HepG2 (cell line): Measurements from ENCODE around the gene NCKAP1. TPM values are rescaled to one million over a fixed set of nuclear protein-coding genes. Genes with fewer than 3 reads are reported as not detected.
A peak's percentile ranks its signal among the peaks of the same experiment; 100 is the strongest.

ENCODE experiments used
- BORCS8-MEF2B ChIP-seq: sonication (generic); formaldehyde crosslinking; IDR thresholded peaks from 2 replicates; pipeline ENCODE4 v1.8.0; 2022; ENCODE audit warnings: mild to moderate bottlenecking, missing genetic modification reagents
- CC2D1A ChIP-seq: sonication (generic); formaldehyde crosslinking; IDR thresholded peaks from 2 replicates; pipeline ENCODE4 v1.8.1; 2023; ENCODE audit warnings: mild to moderate bottlenecking, missing genetic modification reagents
- CENPT ChIP-seq: sonication (generic); formaldehyde crosslinking; IDR thresholded peaks from 2 replicates; pipeline ENCODE4 v1.8.0; 2022; ENCODE audit warnings: low read depth, mild to moderate bottlenecking, moderate library complexity, missing genetic modification reagents
- ELF1 ChIP-seq: sonication (generic); formaldehyde crosslinking; IDR thresholded peaks from 2 replicates; pipeline ENCODE4 v1.4.0; 2020; ENCODE audit warnings: missing genetic modification reagents
- IRF2 ChIP-seq: IDR thresholded peaks from 2 replicates; pipeline ENCODE4 v1.6.1; 2018; ENCODE audit warnings: missing genetic modification reagents, missing compliant biosample characterization
- KAT2B ChIP-seq: fragments of 150-350 bp; IDR thresholded peaks from 2 replicates; pipeline ENCODE4 v1.6.1; 2014; ENCODE audit warnings: low read depth, low read length, borderline replicate concordance
- MATR3 ChIP-seq: sonication (generic); formaldehyde crosslinking; IDR thresholded peaks from 2 replicates; pipeline ENCODE4 v1.4.0; 2020; ENCODE audit warnings: missing genetic modification reagents
- MBD4 ChIP-seq: IDR thresholded peaks from 2 replicates; pipeline ENCODE4 v1.6.1; 2012; ENCODE audit warnings: low read length, inconsistent platforms, borderline replicate concordance
- MXD4 ChIP-seq: IDR thresholded peaks from 2 replicates; pipeline ENCODE4 v1.6.1; 2016; ENCODE audit warnings: mild to moderate bottlenecking, missing biosample characterization, missing genetic modification reagents
- NCOR1 ChIP-seq: fragments of 200-600 bp; sonication (generic); IDR thresholded peaks from 2 replicates; pipeline ENCODE4 v1.7.0; 2017; ENCODE audit warnings: antibody characterized with exemption, low read length, borderline replicate concordance
- PAWR ChIP-seq: sonication (generic); formaldehyde crosslinking; IDR thresholded peaks from 2 replicates; pipeline ENCODE4 v1.4.0; 2020; ENCODE audit warnings: missing genetic modification reagents, mild to moderate bottlenecking, borderline replicate concordance
- RXRB ChIP-seq: IDR thresholded peaks from 2 replicates; pipeline ENCODE4 v1.6.1; 2016; ENCODE audit warnings: borderline replicate concordance, missing genetic modification reagents, missing compliant biosample characterization
- SALL2 ChIP-seq: sonication (generic); formaldehyde crosslinking; IDR thresholded peaks from 2 replicates; pipeline ENCODE4 v1.8.1; 2023; ENCODE audit warnings: mild to moderate bottlenecking, missing genetic modification reagents, inconsistent platforms
- SMAD1 ChIP-seq: sonication (generic); formaldehyde crosslinking; IDR thresholded peaks from 2 replicates; pipeline ENCODE4 v1.4.0; 2020; ENCODE audit warnings: missing genetic modification reagents, low read depth, mild to moderate bottlenecking, borderline replicate concordance
- TRIM24 ChIP-seq: sonication (generic); formaldehyde crosslinking; IDR thresholded peaks from 2 replicates; pipeline ENCODE4 v1.8.0; 2022; ENCODE audit warnings: mild to moderate bottlenecking, missing genetic modification reagents
- TSC22D2 ChIP-seq: sonication (generic); formaldehyde crosslinking; IDR thresholded peaks from 2 replicates; pipeline ENCODE4 v1.5.1; 2020; ENCODE audit warnings: missing genetic modification reagents, mild to moderate bottlenecking, borderline replicate concordance
- U2AF2 ChIP-seq: fragments of 200-400 bp; formaldehyde crosslinking; IDR thresholded peaks from 2 replicates; pipeline ENCODE4 v1.6.1; 2017; ENCODE audit warnings: low read depth, mild to moderate bottlenecking, low read length
- ZFP1 ChIP-seq: IDR thresholded peaks from 2 replicates; pipeline ENCODE4 v1.6.1; 2016
- ZNF343 ChIP-seq: sonication (generic); formaldehyde crosslinking; IDR thresholded peaks from 2 replicates; pipeline ENCODE4 v1.4.0; 2020; ENCODE audit warnings: mild to moderate bottlenecking, missing genetic modification reagents
- ZNF652 ChIP-seq: IDR thresholded peaks from 2 replicates; pipeline ENCODE4 v1.6.1; 2016; ENCODE audit warnings: low read depth, borderline replicate concordance
- ZNF7 ChIP-seq: IDR thresholded peaks from 2 replicates; pipeline ENCODE4 v1.6.1; 2016; ENCODE audit warnings: missing biosample characterization, missing genetic modification reagents
- polyA plus RNA-seq, 8 experiments: library from polyadenylated mRNA; depleted of rRNA in 3 of 8; stranded (reverse) in 7 of 8; unstranded in 1 of 8; fragments of >200 nt; fragmentation: Illumina TruSeq in 4 of 8; extraction: Trizol in 4 of 8; gene quantifications; 2 replicates each; pipeline versions ENCODE4 v1.2.1 to v1.2.3, GENCODE V29; 2011 to 2016; ENCODE audit warnings: low read depth in 4 of 8, missing spikeins in 1 of 8, mixed read lengths in 1 of 8; ENCODE audit not compliant: insufficient read depth in 1 of 8
- total RNA-seq, 5 experiments: library from RNA; depleted of rRNA; stranded (reverse); fragments of >200 nt; fragmentation: Illumina TruSeq; extraction: Trizol; gene quantifications; 2 replicates each; pipeline ENCODE4 v1.2.3, GENCODE V29; 2016; ENCODE audit warnings: low read depth in 1 of 5
- TF ChIP-seq, protein P1 (sequence below): IDR thresholded peaks from 2 replicates; pipeline ENCODE4 v1.6.1; 2016; ENCODE audit warnings: low read depth
- TF ChIP-seq, protein P2 (sequence below): sonication (generic); IDR thresholded peaks from 2 replicates; pipeline ENCODE4 v1.6.1; 2016; ENCODE audit warnings: low read depth, borderline replicate concordance
- TF ChIP-seq, protein P3 (sequence below): sonication (generic); formaldehyde crosslinking; IDR thresholded peaks from 2 replicates; pipeline ENCODE4 v1.5.0; 2020; ENCODE audit warnings: missing genetic modification reagents
- TF ChIP-seq, protein P4 (sequence below): fragments of 450-650 bp; IDR thresholded peaks from 2 replicates; pipeline ENCODE4 v1.6.1; 2017

Gene NCKAP1
- total and polyA plus RNA-seq, 2 of the 13 experiments (the other 11 are each of a cell fraction or from before 2014, with no cell fraction given) = 72.1 to 96.3 TPM

DNA sequence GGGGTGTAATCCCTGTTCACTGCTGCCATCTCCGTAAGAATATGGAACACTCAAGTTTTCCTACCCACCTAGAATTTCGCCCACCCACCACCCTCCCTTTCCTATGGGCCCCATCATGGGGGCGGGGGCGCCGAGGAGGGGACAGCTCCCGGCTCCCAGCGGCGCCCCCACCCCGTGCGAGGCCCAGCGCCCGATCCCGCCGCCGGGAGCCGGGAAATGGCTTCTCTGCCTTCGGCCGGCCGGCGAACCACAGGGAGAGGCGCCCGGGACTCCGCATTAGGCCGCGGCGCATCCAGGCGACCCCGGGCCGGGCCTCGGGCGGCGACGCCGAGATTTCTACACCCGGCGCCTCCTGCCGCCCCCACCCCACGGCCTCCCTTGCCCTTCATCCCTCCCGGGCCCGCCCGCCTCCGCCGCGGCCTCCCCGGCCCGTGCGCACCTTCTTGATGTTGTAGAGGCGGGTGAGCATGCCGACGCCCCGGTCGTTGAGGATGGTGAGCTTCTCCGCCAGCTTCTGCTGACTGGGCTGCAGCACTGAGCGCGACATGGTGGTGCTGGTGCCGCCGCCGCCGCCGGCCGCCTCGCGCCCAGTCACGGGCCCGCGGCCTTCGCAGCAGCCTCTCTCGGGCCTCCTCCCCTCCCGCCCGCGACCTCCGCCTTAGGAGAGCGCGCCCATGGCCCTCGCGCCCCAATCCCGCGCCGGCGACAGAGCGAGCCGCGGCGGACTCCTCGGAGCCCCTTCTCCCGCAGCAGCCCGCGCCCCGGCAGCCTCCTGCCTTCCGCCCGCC, 510 bp downstream of the NCKAP1 start (continued):
- TF ChIP-seq, protein P1, sequence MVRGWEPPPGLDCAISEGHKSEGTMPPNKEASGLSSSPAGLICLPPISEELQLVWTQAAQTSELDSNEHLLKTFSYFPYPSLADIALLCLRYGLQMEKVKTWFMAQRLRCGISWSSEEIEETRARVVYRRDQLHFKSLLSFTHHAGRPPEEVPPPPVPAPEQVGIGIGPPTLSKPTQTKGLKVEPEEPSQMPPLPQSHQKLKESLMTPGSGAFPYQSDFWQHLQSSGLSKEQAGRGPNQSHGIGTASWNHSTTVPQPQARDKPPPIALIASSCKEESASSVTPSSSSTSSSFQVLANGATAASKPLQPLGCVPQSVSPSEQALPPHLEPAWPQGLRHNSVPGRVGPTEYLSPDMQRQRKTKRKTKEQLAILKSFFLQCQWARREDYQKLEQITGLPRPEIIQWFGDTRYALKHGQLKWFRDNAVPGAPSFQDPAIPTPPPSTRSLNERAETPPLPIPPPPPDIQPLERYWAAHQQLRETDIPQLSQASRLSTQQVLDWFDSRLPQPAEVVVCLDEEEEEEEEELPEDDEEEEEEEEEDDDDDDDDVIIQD (CRISPR knock-in tag) = no peak
- TF ChIP-seq RXRB = no peak
- TF ChIP-seq U2AF2 = no peak
- no peak for TF ChIP-seq NCOR1
- TF ChIP-seq, protein P2, sequence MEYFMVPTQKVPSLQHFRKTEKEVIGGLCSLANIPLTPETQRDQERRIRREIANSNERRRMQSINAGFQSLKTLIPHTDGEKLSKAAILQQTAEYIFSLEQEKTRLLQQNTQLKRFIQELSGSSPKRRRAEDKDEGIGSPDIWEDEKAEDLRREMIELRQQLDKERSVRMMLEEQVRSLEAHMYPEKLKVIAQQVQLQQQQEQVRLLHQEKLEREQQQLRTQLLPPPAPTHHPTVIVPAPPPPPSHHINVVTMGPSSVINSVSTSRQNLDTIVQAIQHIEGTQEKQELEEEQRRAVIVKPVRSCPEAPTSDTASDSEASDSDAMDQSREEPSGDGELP = no peak
- TF ChIP-seq TRIM24 (CRISPR knock-in tag) = no peak
- no peak for TF ChIP-seq ELF1 (CRISPR knock-in tag)
- TF ChIP-seq, protein P3, sequence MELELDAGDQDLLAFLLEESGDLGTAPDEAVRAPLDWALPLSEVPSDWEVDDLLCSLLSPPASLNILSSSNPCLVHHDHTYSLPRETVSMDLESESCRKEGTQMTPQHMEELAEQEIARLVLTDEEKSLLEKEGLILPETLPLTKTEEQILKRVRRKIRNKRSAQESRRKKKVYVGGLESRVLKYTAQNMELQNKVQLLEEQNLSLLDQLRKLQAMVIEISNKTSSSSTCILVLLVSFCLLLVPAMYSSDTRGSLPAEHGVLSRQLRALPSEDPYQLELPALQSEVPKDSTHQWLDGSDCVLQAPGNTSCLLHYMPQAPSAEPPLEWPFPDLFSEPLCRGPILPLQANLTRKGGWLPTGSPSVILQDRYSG (CRISPR knock-in tag) = 0 out of 2 replicates have a peak, but pooled peaks have one; percentile 3
- no peak for TF ChIP-seq CC2D1A (CRISPR knock-in tag)
- TF ChIP-seq SMAD1 = 0 out of 2 replicates have a peak, but pooled peaks have one; percentile 48
- no peak for TF ChIP-seq MXD4 (CRISPR knock-in tag)
- TF ChIP-seq, protein P4, sequence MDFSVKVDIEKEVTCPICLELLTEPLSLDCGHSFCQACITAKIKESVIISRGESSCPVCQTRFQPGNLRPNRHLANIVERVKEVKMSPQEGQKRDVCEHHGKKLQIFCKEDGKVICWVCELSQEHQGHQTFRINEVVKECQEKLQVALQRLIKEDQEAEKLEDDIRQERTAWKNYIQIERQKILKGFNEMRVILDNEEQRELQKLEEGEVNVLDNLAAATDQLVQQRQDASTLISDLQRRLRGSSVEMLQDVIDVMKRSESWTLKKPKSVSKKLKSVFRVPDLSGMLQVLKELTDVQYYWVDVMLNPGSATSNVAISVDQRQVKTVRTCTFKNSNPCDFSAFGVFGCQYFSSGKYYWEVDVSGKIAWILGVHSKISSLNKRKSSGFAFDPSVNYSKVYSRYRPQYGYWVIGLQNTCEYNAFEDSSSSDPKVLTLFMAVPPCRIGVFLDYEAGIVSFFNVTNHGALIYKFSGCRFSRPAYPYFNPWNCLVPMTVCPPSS = no peak
- no peak for TF ChIP-seq ZNF652 (CRISPR knock-in tag)
- no peak for TF ChIP-seq ZNF7 (CRISPR knock-in tag)
- TF ChIP-seq MBD4 = no peak
- TF ChIP-seq IRF2 (CRISPR knock-in tag) = no peak
- no peak; the same call in 1 of the 2 replicates for TF ChIP-seq CENPT (CRISPR knock-in tag)
- no peak for TF ChIP-seq MATR3 (CRISPR knock-in tag)
- TF ChIP-seq SALL2 (CRISPR knock-in tag) = no peak
- TF ChIP-seq KAT2B = no peak
- TF ChIP-seq ZNF343 (CRISPR knock-in tag) = peak; percentile 75; the same call in 1 of the 2 replicates
- no peak for TF ChIP-seq PAWR
- TF ChIP-seq TSC22D2 (CRISPR knock-in tag) = no peak
- TF ChIP-seq ZFP1 (CRISPR knock-in tag) = no peak
- no peak for TF ChIP-seq BORCS8-MEF2B
